Kidney (tissue), 14 donors: Measurements from ENCODE around the gene C2CD2. TPM values are rescaled to one million over a fixed set of nuclear protein-coding genes. Genes with fewer than 3 reads are reported as not detected.

Experiments used
- DNase-seq, 5 donors: peaks; one replicate each; pipeline ENCODE4 v3.0.0-alpha.2; 2013 to 2020
- FAIRE-seq: peaks from 2 replicates; lab custom pipeline; 2012; peaks lifted over from hg19 to GRCh38; lab: Jason Lieb, UNC
- H3K27ac ChIP-seq, 2 donors: one replicate each; pipeline ENCODE4 v1.7.0; 2013; ENCODE audit warnings: low read depth in 2 of 2, low read length in 2 of 2, inconsistent platforms in 1 of 2
- H3K27me3 ChIP-seq: one replicate; pipeline ENCODE4 v1.7.1; 2013; ENCODE audit warnings: low read length, inconsistent platforms; ENCODE audit not compliant: control insufficient read depth, insufficient read depth
- H3K36me3 ChIP-seq, 3 donors: one replicate each; pipeline versions ENCODE4 v1.7.0 to v1.7.1; 2013; ENCODE audit warnings: low read length in 3 of 3, control low read depth in 1 of 3, inconsistent platforms in 1 of 3; ENCODE audit not compliant: insufficient read depth in 3 of 3, control insufficient read depth in 2 of 3
- H3K4me1 ChIP-seq, 3 donors: one replicate each; pipeline versions ENCODE4 v1.7.0 to v1.7.1; 2013; ENCODE audit warnings: low read length in 3 of 3, inconsistent platforms in 1 of 3, low read depth in 1 of 3; ENCODE audit not compliant: control insufficient read depth in 2 of 3, insufficient read depth in 2 of 3
- H3K4me3 ChIP-seq, 3 donors: one replicate each; pipeline versions ENCODE4 v1.7.0 to v1.8.1; 2013; ENCODE audit warnings: low read length in 3 of 3, control low read depth in 1 of 3, inconsistent platforms in 1 of 3
- H3K9ac ChIP-seq, 3 donors: one replicate each; pipeline versions ENCODE4 v1.7.0 to v1.7.1; 2013; ENCODE audit warnings: low read length in 3 of 3, control low read depth in 1 of 3, inconsistent platforms in 1 of 3
- H3K9me3 ChIP-seq, 3 donors: one replicate each; pipeline versions ENCODE4 v1.7.0 to v1.7.1; 2013; ENCODE audit warnings: low read length in 3 of 3, control low read depth in 1 of 3, inconsistent platforms in 1 of 3; ENCODE audit not compliant: control insufficient read depth in 2 of 3, insufficient read depth in 1 of 3
- intact Hi-C: fragments of 100-400 bp; cut with DNase I; formaldehyde crosslinking; loops from one replicate; pipeline ENCODE4 v1.11.1; 2022
- polyA plus RNA-seq: library from polyadenylated mRNA; stranded (reverse); fragments of 350-450 nt; fragmentation: Illumina TruSeq; extraction: RNeasy Lipid Tissue Mini Kit (QIAGEN cat#74804); gene quantifications from one replicate; pipeline ENCODE4 v1.2.3, GENCODE V29; 2014; ENCODE audit warnings: low read depth, low replicate concordance; ENCODE audit not compliant: insufficient read depth
- total RNA-seq: library from RNA; stranded (reverse); fragmentation: NEBNext Ultra II Directional; extraction: Animal tissue kit (Norgen Biotek cat#: 25700); gene quantifications from one replicate; pipeline ENCODE4 v1.2.1, GENCODE V29; 2021
- TF ChIP-seq, protein P1 (sequence below): IDR thresholded peaks from 3 replicates; pipeline ENCODE4 v1.5.1; 2012; ENCODE audit warnings: mild to moderate bottlenecking, moderate library complexity, borderline replicate concordance; ENCODE audit not compliant: insufficient read depth; ENCODE audit errors: extremely low read depth
- donor health status: control.
- donor health status: control.
- donor health status: control.
- donor health status: control.
- donor health status: control.
- donor health status: DM: yes; HTN: yes; CAD: no.
- donor health status: Normal renal cell carcinoma (clear cell type).

The C2CD2 gene
- total and polyA plus RNA-seq, 2 donors from 2014 or later, result 7.6 to 25.6 TPM

GRCh38 chr21:41897047-41897669 is 56.7 kb downstream of the C2CD2 start:
- H3K27ac ChIP-seq, result no peak overlapping the region
- FAIRE-seq (no peak), DNase-seq (no peak)
- H3K27me3 ChIP-seq, result no peaks in the 10 kb centered on the region
- no peaks in the 10 kb centered on the region for H3K4me1 ChIP-seq
- intact Hi-C loops, result no loop called here
- no peak overlapping the region for H3K4me3 ChIP-seq
- peaks cover 0 to 6% (median 0%) of the 10 kb centered on the region in 3 donors for H3K36me3 ChIP-seq
- TF ChIP-seq, protein P1, sequence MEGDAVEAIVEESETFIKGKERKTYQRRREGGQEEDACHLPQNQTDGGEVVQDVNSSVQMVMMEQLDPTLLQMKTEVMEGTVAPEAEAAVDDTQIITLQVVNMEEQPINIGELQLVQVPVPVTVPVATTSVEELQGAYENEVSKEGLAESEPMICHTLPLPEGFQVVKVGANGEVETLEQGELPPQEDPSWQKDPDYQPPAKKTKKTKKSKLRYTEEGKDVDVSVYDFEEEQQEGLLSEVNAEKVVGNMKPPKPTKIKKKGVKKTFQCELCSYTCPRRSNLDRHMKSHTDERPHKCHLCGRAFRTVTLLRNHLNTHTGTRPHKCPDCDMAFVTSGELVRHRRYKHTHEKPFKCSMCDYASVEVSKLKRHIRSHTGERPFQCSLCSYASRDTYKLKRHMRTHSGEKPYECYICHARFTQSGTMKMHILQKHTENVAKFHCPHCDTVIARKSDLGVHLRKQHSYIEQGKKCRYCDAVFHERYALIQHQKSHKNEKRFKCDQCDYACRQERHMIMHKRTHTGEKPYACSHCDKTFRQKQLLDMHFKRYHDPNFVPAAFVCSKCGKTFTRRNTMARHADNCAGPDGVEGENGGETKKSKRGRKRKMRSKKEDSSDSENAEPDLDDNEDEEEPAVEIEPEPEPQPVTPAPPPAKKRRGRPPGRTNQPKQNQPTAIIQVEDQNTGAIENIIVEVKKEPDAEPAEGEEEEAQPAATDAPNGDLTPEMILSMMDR, result no peak
- H3K9me3 ChIP-seq, result no peaks in the 10 kb centered on the region
- H3K9ac ChIP-seq, result no peak overlapping the region

DNA sequence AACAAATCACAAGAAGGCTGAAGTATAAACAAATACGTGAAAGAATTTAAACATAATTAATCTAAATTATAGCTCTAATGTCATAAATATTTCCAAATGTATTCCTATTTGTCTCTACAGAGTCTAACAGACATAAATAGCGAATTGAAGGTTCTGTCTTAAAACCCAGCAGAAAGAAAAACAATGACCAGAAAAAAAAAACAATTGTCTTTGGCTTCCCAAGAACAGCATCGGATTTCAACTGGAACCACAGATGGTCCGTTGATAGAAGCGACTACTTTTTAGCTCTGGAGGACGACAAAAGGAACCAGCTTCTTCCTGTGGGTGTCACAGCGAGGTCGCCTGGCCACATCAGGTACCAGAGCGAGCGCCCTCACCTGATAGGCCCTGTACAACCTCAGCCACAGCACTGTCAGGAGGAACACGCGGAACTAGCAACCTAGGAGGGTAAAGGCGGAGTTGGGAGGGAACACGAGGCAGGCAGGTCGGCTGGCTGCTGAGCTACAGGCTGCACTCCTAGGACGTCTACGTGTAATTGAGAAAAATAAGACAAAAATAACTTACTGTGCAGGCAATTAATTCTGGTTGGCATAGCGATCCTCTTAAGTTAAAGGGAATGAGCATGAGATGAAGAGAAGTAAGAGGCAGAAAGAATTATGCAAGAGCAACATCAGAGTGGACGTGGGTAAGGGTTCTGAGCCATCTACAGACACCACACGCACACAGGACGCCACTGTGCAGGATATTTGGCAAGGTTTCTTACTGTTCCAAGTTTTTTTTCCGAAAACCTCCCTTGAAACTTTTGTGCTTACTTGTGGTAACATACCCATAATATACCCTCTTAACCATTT is 58.0 kb downstream of the C2CD2 start:
- FAIRE-seq, result no peak
- DNase-seq, result peak in 3 of 5 donors; percentile 17 to 32 (median 29)
- intact Hi-C loops, result no loop called here
- Histone ChIP-seq H3K27ac (no peak overlapping the region), H3K9ac (no peak overlapping the region), H3K36me3 (peaks cover 0 to 2% (median 0%) of the 10 kb centered on the region in 3 donors), H3K4me1 (no peaks in the 10 kb centered on the region), H3K27me3 (no peaks in the 10 kb centered on the region), H3K4me3 (no peak overlapping the region), H3K9me3 (no peaks in the 10 kb centered on the region)
- TF ChIP-seq, protein P1, result no peak

DNA sequence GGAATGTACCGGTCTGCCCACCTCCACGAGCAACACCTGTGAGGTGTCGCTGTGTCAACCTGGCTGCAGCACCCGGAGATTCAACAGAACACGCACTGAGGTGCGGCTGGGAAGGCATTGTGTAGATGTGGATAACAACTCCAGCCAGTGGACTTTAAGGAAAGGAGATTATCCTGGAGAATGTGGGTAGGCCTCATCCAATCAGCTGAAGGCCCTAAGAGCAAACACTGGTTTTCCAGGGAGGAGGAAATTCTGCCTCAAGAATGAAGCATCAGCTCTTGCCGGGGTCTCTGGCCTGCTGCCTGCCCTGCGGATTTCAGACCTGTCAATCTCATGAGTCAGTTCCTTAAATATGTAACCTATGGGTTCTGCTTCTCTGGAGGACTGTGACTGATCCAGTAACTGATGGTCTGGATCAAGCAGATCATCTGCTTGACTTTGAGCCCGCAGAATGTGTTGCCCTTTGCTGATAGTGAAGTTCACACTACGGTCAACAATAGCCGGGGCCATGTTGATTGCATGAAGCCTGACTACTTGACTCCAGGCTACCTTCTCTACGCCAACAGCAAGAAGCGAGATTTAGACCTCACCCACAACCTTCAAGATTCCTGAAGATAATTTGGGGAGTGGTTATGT is 58.8 kb downstream of the C2CD2 start:
- H3K36me3 ChIP-seq, result peaks cover 0 to 2% (median 0%) of the 10 kb centered on the region in 3 donors
- H3K9ac ChIP-seq, result no peak overlapping the region
- no peak overlapping the region for H3K4me3 ChIP-seq
- DNase-seq (no peak), FAIRE-seq (no peak)
- intact Hi-C loops, result no loop called here
- H3K27ac ChIP-seq, result no peak overlapping the region
- TF ChIP-seq, protein P1, result no peak
- H3K9me3 ChIP-seq, result no peaks in the 10 kb centered on the region
- no peaks in the 10 kb centered on the region for H3K4me1 ChIP-seq
- H3K27me3 ChIP-seq, result no peaks in the 10 kb centered on the region
